HG03025 (cell line): ENCODE data around the gene USP9X.
"Not testable (repeated sequence)": the region's sequence is repeated elsewhere in the genome, so short reads cannot be mapped to it uniquely, and the experiment has no call there.

Experiments used
- ATAC-seq: cut with Tn5 transposase; IDR thresholded peaks from one replicate; pipeline ENCODE4 v1.9.1; 2021; ENCODE audit warnings: mild to moderate bottlenecking, moderate library complexity; ENCODE audit not compliant: unreplicated experiment, low FRiP score

Gene USP9X

GRCh38 chrX:41265615-41266014 lies 180.4 kb downstream of the USP9X start:
- no peak for ATAC-seq

DNA sequence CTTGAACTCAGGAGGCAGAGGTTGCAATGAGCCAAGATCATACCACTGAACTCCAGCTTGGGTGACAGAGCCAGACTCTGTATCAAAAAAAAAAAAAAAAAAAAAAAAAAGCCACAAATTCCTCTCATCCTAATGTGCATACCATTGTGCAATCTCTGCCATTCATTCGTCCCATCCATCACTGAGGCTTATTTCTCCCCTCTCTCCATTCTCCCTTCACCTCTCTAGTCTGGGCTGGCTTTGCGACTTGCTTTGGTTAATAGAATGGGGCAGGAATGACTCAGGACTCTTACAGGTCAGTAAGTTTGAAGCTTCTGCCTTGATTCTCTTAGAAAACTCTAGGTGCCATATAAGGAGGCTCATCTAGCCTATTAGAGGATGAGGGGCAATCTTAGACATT lies 188.4 kb downstream of the USP9X start:
- ATAC-seq, result no peak

DNA sequence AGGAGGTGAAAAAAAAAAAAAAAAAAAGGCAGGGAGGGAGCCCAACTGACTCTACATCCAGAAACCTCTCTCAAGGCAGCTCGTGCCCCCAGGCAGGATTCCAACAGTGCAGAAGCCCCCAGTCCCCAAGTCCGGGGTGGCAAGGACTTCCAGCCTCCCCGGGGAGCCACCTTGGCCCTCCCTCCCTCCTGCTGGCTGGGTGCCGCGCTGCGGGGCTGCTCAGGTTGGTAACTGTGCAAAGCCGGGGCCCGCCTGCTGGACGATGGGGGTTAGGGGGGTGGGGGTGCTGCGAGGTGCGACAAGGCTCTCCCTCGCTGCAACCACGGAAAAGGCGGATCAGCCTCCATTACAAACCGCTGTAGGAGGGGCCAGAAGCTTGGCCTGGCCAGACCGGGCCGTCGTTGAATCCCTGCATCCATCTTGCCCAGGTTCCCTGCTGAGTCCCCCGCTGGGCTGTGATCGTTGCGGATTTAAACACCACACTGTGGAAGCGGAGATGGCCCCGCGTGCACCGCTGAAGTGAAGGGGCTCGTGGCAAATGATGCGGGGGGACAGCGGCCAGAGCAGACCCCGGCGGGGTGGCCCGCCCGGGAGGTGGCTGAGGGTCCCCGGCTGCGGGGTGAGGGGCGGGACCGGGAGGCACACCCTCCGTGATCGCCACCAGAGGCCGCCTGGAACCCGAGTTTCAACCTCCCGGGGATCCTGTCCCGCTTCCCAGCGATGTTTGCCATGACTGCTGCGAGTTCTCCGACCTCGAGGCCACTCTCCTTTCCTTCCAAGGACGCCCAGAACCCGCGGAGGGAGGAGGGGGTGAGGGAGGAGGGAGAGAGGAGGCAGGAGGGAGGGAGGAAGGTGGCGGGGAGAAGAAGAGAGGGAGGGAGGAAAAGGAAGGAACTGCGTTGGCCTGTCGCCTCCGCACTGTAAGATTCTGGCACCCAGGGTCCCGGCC lies 190.7 kb downstream of the USP9X start:
- no peak for ATAC-seq

GRCh38 chrX:41276661-41277506 lies 191.6 kb downstream of the USP9X start:
- no peak for ATAC-seq

DNA sequence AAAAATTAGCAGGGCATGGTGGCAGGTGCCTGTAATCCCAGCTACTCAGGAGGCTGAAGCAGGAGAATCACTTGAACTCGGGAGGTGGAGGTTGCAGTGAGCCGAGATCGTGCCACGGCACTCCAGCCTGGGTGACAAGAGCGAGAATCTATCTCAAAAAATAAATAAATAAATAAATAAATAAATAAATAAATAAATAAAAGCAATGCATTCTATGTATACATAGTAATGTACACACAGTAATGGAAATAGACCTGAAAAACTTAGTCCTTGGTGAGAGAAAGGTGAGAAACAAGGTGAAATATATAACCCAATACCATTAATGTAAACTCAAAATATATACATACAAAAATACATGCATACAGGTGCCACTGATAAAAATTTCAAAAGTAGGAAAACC lies 197.1 kb downstream of the USP9X start:
- ATAC-seq, result not testable (repeated sequence)

GRCh38 chrX:41285928-41286327 lies 200.7 kb downstream of the USP9X start:
- not testable (repeated sequence) for ATAC-seq
